ENCODE results near the gene C11orf54.
A peak's percentile ranks its signal among the peaks of the same experiment; 100 is the strongest.
"Not testable (repeated sequence)": the region's sequence is repeated elsewhere in the genome, so short reads cannot be mapped to it uniquely, and the experiment has no call there.

C11orf54 gene

GRCh38 chr11:93736129-93736528, 5.3 kb upstream of the C11orf54 start:
- no peak for FAIRE-seq
- no peak for TF ChIP-seq POLR2A (IDR thresholded peaks at IDR 0.05; ENCODE audit: low read depth, low read length)
- no peak for TF ChIP-seq POLR2AphosphoS5 (IDR thresholded peaks at IDR 0.05; ENCODE audit: low read depth, low read length)
- no peak for TF ChIP-seq TAF1 (IDR thresholded peaks at IDR 0.05; ENCODE audit: borderline replicate concordance, low read depth, low read length)
- DNase-seq (ENCODE audit: insufficient read length): no peak

DNA sequence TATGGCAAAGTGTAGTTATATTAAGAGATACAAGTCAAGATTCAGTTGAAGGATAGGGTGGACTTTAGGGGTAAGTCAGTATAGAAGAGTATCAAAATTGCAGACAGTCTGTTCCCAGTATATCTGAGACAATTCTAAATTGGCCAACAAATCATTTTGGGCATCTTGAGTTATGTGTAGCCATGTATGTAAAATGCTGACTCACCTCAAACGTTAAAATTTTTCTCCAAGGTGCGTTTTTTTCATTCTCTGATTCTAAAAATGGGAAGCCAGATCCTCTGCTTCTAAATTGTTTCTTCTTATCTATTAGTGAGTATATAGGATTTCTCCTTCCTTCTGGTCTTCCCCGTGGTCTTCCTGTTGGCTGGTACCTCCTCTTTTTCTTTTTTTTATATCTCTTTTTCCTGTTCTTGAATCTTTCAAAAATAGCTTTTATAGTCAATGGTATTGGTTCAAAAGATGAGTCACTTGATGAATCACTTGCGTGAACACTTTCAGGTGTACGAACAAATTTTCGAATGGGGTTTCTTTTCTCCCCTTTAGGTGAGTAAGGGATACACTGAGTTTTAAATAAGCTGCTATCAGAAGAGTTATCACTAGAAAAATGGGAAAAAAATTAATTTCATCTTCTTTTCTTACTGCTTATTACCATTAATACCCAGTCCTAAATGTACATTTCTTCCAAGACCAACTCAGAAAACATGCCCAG, 3.4 kb upstream of the C11orf54 start:
- DNase-seq (ENCODE audit: insufficient read length) (no peak), FAIRE-seq (no peak)
- TF ChIP-seq POLR2A (IDR thresholded peaks at IDR 0.05; ENCODE audit: low read depth, low read length) (no peak), TAF1 (IDR thresholded peaks at IDR 0.05; ENCODE audit: borderline replicate concordance, low read depth, low read length) (no peak), POLR2AphosphoS5 (IDR thresholded peaks at IDR 0.05; ENCODE audit: low read depth, low read length) (no peak)

DNA sequence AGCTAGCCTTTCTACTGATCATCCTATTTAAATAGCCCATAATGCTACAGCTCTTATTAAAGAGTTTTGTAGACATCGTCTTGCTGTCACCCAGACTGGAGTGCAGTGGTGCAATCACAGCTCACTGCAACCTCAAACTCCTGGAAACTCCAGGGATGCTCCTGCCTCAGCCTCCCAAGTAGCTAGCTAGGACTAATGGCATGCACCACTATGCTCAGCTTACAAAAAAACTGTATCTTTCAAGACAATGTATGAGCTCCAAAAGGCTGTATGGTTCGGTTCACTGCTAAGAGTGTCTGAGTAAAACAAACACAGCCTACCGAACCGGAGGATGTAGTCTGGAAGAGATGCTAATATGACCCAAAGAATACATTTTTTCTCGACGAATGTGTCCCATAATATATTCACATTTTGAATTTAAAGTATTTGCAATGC, 2.8 kb upstream of the C11orf54 start:
- peak; percentile 27 for FAIRE-seq
- TF ChIP-seq POLR2AphosphoS5 (IDR thresholded peaks at IDR 0.05; ENCODE audit: low read depth, low read length) (peak; percentile 18; the same call in 1 of the 2 replicates), POLR2A (IDR thresholded peaks at IDR 0.05; ENCODE audit: low read depth, low read length) (no peak)
- DNase-seq (ENCODE audit: insufficient read length): no peak

DNA sequence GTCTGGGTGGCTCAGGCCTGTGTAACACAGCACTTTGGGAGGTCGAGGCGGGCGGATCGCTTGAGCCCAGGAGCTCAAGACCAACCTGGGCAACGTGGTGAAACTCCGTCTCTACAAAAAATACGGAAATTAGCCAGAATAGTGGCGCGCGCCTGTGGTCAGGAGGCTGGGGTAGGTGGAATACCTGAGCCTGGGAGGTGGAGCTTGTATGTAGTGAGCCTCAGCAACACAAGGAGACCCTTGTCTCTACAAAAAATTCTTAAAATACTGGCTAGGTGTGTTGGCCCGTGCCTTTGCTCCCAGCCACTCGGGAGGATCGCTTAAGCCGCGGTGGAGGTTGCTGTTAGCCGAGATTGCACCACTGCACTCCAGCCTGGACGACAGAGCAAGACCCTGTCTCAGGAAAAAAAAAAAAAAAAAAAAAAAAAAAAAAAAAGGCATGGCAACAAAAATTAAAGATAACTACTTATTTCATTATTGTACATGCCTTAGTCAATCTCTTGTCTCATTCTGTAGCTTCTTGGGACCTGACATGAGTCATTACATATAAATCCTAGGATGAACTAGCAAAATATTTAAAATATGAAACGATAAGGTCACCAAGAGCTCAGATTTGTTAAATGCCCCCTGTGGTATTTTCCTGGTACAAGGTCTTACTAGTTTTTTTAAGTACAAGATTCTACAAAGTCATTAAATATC, 1.3 kb upstream of the C11orf54 start:
- DNase-seq (ENCODE audit: insufficient read length) (no peak), FAIRE-seq (peak; percentile 9)

DNA sequence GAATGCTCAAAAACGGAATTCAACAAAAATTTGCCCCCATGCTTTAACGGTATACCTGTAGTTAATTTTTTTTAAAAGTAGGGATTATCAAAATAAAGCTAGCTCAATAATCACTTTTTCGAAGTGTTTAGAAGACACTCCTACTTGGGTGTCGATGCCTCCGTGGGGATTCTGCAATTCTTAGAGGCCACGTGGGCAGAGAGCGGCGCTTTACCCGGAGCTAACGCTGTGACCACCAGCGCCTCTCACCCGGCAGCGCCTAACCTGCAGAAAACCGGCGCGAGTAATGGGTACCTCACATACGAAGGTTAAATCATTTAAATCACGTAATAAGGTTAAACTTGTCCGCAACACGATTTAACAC, 760 bp upstream of the C11orf54 start:
- DNase-seq (ENCODE audit: insufficient read length): peak; percentile 25
- TF ChIP-seq TAF1 (IDR thresholded peaks at IDR 0.05; ENCODE audit: borderline replicate concordance, low read depth, low read length) (peak; percentile 54; the same call in 1 of the 2 replicates), POLR2AphosphoS5 (IDR thresholded peaks at IDR 0.05; ENCODE audit: low read depth, low read length) (no peak)
- FAIRE-seq: no peak

More for the DNA sequence above, 1.3 kb upstream of the C11orf54 start:
- TF ChIP-seq POLR2AphosphoS5 (IDR thresholded peaks at IDR 0.05; ENCODE audit: low read depth, low read length): no peak
- TF ChIP-seq POLR2A (IDR thresholded peaks at IDR 0.05; ENCODE audit: low read depth, low read length): peak; percentile 46; the same call in 1 of the 2 replicates
- TF ChIP-seq TAF1 (IDR thresholded peaks at IDR 0.05; ENCODE audit: borderline replicate concordance, low read depth, low read length): no peak

GRCh38 chr11:93741882-93742226, 382 bp downstream of the C11orf54 start:
- DNase-seq (ENCODE audit: insufficient read length) (peak; percentile 29), FAIRE-seq (no peak)
- TF ChIP-seq TAF1 (IDR thresholded peaks at IDR 0.05; ENCODE audit: borderline replicate concordance, low read depth, low read length): no peak
- TF ChIP-seq POLR2A (IDR thresholded peaks at IDR 0.05; ENCODE audit: low read depth, low read length): no peak
- TF ChIP-seq POLR2AphosphoS5 (IDR thresholded peaks at IDR 0.05; ENCODE audit: low read depth, low read length): no peak

DNA sequence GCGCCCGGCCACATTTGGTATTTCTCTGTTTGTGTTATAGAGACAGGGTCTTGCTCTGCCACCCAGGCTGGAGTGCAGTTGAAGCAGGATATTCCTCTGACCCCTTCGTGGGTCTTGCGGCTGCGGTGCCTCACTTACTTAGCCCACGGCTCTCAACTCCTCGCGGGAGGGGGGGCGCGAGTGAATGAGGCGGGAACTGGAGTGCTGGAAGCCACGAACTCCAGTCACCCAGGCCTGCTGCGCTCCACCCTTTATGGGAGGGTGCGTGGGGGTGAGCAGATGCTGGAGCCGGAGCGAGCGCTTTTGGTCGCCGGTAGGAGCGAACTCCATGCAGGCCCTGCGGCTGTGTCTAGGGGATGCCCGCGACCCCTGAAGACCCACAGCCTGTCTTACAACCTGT, 1.8 kb downstream of the C11orf54 start:
- no peak for FAIRE-seq

DNA sequence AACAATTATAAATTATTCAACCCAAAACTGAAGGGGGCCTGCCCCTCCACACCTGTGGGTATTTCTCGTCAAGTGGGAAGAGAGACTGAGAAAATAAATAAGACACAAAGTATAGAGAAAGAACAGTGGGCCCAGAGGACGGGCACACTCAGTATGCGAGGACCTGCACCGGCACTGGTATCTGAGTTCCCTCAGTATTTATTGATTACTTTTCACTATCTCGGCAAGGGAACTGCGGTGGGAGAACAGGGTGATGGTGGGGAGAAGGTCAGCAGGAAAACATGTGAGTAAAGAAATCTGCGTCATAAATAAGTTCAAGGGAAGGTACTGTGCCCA, 3.2 kb downstream of the C11orf54 start:
- no peak for TF ChIP-seq POLR2AphosphoS5 (IDR thresholded peaks at IDR 0.05; ENCODE audit: low read depth, low read length)
- TF ChIP-seq POLR2A (IDR thresholded peaks at IDR 0.05; ENCODE audit: low read depth, low read length): no peak
- no peak for TF ChIP-seq TAF1 (IDR thresholded peaks at IDR 0.05; ENCODE audit: borderline replicate concordance, low read depth, low read length)
- FAIRE-seq (no peak), DNase-seq (ENCODE audit: insufficient read length) (no peak)

More for the DNA sequence above, 1.8 kb downstream of the C11orf54 start:
- TF ChIP-seq POLR2A (IDR thresholded peaks at IDR 0.05; ENCODE audit: low read depth, low read length): no peak
- DNase-seq (ENCODE audit: insufficient read length): no peak

GRCh38 chr11:93745005-93745755, 3.7 kb downstream of the C11orf54 start:
- DNase-seq (ENCODE audit: insufficient read length); FAIRE-seq: not testable (repeated sequence)

- no peak for TF ChIP-seq POLR2A (IDR thresholded peaks at IDR 0.05; ENCODE audit: low read depth, low read length)
- DNase-seq (ENCODE audit: insufficient read length): no peak
- FAIRE-seq: no peak
Observed at GRCh38 chr11:93746101-93746500, 4.6 kb downstream of the C11orf54 start.

- FAIRE-seq: no peak
- no peak for TF ChIP-seq TAF1 (IDR thresholded peaks at IDR 0.05; ENCODE audit: borderline replicate concordance, low read depth, low read length)
- TF ChIP-seq POLR2A (IDR thresholded peaks at IDR 0.05; ENCODE audit: low read depth, low read length): no peak
- no peak for TF ChIP-seq POLR2AphosphoS5 (IDR thresholded peaks at IDR 0.05; ENCODE audit: low read depth, low read length)
- DNase-seq (ENCODE audit: insufficient read length): no peak
Observed at GRCh38 chr11:93747122-93747521, 5.7 kb downstream of the C11orf54 start.

GRCh38 chr11:93751001-93751400, 9.5 kb downstream of the C11orf54 start:
- DNase-seq (ENCODE audit: insufficient read length) (no peak), FAIRE-seq (no peak)
- TF ChIP-seq POLR2AphosphoS5 (IDR thresholded peaks at IDR 0.05; ENCODE audit: low read depth, low read length): no peak
- TF ChIP-seq TAF1 (IDR thresholded peaks at IDR 0.05; ENCODE audit: borderline replicate concordance, low read depth, low read length): no peak
- no peak for TF ChIP-seq POLR2A (IDR thresholded peaks at IDR 0.05; ENCODE audit: low read depth, low read length)

Data from GM12892 (cell line).